CD4-positive, alpha-beta T cell (primary cell): ENCODE measurements around the gene DNM1. TPM values are rescaled to one million over a fixed set of nuclear protein-coding genes. Genes with fewer than 3 reads are reported as not detected.
A peak's percentile ranks its signal among the peaks of the same experiment; 100 is the strongest.

Experiments
- microRNA-seq: library from miRNA; unstranded; fragments of <30 nt; microRNA quantifications from one replicate; pipeline ENCODE4 v1.2.0, GENCODE V29; 2021; ENCODE audit warnings: borderline microRNAs expressed, borderline replicate concordance
- total RNA-seq, 174 experiments: library from RNA in 2 of 174; stranded (reverse) in 2 of 174; gene quantifications; one replicate each; pipeline ENCODE4 v1.2.3 and lab custom pipeline; 2021 to 2026

DNM1 gene
- total RNA-seq, 2 experiments from 2014 or later: 1.8 to 2.5 TPM

Small RNA genes within 50 kb of the gene (microRNA-seq; reads per million reads assigned to microRNA genes)
- gene MIR199B: 28.9 reads per million, percentile 54 among the genes with 10 or more reads in this experiment
- not detected for gene MIR3154

Other genes with a start within 250 kb of the DNM1 start
- 100 to 1,000 TPM; 440 to 463 TPM for gene EEIG1, start 222.4 kb upstream of the DNM1 start, total RNA-seq
- gene NAIF1, start 136.1 kb upstream of the DNM1 start, total RNA-seq: 10 to 100 TPM; 11.5 to 16.8 TPM
- 10 to 100 TPM; 16.9 to 17.7 TPM for gene SLC25A25, start 135.1 kb upstream of the DNM1 start, total RNA-seq
- gene PTGES2, start 75.7 kb upstream of the DNM1 start, total RNA-seq: 10 to 100 TPM; 43.7 to 43.8 TPM
- gene LCN2, start 53.9 kb upstream of the DNM1 start, total RNA-seq: not detected
- gene BBLN, start 43.1 kb upstream of the DNM1 start, total RNA-seq: 10 to 100 TPM; 53.6 to 55.9 TPM
- 100 to 1,000 TPM; 106 to 107 TPM for gene CIZ1, start 11.8 kb upstream of the DNM1 start, total RNA-seq
- gene GOLGA2, start 72.6 kb downstream of the DNM1 start, total RNA-seq: 10 to 100 TPM; 44.3 to 48.3 TPM
- 1 to 10 TPM; 3.0 to 4.1 TPM for gene SWI5, start 72.9 kb downstream of the DNM1 start, total RNA-seq
- 1 to 10 TPM; 4.8 to 6.5 TPM for gene TRUB2, start 119.1 kb downstream of the DNM1 start, total RNA-seq
- 10 to 100 TPM; 20.7 to 21.7 TPM for gene COQ4, start 119.5 kb downstream of the DNM1 start, total RNA-seq
- 1 to 10 TPM; 2.2 to 3.1 TPM for gene SLC27A4, start 137.1 kb downstream of the DNM1 start, total RNA-seq
- 10 to 100 TPM; 28.4 to 28.8 TPM for gene URM1, start 168.0 kb downstream of the DNM1 start, total RNA-seq
- gene CERCAM, start 217.5 kb downstream of the DNM1 start, total RNA-seq: under 1 TPM; 0.30 to 0.31 TPM